ENCODE measurements around the gene S100A1.

S100A1 gene

DNA sequence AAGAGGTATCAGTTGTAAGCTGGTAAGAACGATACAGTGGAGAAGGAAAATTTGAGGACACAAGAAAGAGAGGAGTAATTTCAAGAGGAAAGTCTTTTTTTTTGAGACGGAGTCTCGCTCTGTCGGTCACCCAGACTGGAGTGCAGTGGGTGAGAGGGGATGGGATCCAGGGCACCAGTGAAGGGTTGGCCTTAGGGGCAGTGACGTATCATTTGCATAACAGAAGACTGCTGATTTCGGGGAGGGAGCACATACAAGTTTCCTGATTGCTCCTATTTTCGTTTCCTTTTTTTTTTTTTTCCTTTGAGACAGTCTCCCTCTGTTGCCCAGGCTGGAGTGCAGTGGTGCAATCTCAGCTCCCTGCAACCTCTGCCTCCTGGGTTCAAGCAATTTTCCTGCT, 5.1 kb upstream of the S100A1 start:
- peaks cover 20% of the 10 kb centered on the region for H3K4me1 ChIP-seq (ENCODE audit: insufficient read depth, low read length)
- H3K27me3 ChIP-seq (ENCODE audit: insufficient read depth, low read length), result peaks cover 6% of the 10 kb centered on the region
- no peaks in the 10 kb centered on the region for H3K9me3 ChIP-seq (ENCODE audit: insufficient read depth, low read depth, low read length)
- H3K27ac ChIP-seq (ENCODE audit: low read length), result no peak overlapping the region
- H3K9ac ChIP-seq (ENCODE audit: low read depth, low read length), result peak overlapping the region; percentile 15; the same call in 1 of the 2 replicates
- peaks cover 42% of the 10 kb centered on the region for H3K36me3 ChIP-seq (ENCODE audit: insufficient read depth, low read depth, low read length)
- H3K4me3 ChIP-seq (ENCODE audit: low read length), result no peak overlapping the region

DNA sequence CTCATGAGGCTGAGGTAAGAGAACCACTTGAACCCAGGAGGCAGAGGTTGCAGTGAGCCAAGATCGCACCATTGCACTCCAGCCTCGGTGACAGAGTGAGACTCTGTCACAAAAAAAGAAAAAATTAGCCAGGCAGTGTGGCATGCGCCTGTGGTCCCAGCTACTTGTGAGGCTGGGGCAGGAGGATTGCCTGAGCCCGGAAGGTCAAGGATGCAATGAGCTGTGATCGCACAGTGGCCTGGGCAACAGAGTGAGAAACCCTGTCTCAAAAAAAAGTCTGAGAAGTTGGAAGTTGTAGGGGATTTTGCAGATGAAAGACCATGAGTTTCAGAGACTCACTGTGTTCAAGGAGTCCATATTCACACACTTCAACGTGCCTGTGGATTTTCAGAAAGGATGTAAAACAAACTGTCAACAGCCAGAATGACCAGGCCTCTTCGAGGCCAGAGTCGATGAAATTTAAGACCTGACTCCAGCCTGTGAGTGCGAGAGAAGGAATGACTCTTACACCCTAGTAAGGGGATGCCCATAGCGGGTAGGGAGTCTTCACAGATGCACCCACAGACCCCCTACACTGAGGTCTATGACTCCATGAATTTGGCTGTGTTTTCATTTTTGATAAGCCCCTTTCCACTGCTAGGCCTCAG, 3.1 kb upstream of the S100A1 start:
- H3K9me3 ChIP-seq (ENCODE audit: insufficient read depth, low read depth, low read length), result no peaks in the 10 kb centered on the region
- H3K27ac ChIP-seq (ENCODE audit: low read length), result no peak overlapping the region
- no peak overlapping the region for H3K4me3 ChIP-seq (ENCODE audit: low read length)
- H3K4me1 ChIP-seq (ENCODE audit: insufficient read depth, low read length), result peaks cover 20% of the 10 kb centered on the region
- H3K36me3 ChIP-seq (ENCODE audit: insufficient read depth, low read depth, low read length), result peaks cover 38% of the 10 kb centered on the region
- no peak overlapping the region for H3K9ac ChIP-seq (ENCODE audit: low read depth, low read length)
- H3K27me3 ChIP-seq (ENCODE audit: insufficient read depth, low read length), result peaks cover 6% of the 10 kb centered on the region

DNA sequence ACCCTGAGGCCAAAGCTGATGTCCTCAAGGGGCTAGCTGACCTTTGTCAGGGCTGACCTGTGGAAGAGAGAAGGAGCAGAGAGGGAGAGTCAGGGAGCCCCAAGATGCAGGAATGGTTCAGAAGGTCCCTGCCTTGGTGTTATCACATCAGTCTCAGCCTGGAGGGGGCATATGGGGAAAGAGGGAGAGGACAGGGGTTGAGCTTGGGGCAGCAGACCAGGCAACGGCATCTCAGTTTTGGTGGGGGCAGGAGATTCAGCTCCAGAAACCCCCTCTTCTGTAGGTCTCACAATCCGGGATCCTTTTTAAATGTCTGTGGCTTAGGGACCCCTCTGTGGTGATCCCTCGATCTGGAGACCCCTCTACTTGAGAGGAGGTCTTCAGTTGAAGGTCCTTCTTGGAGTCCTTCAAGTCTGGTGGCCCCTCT, 1.7 kb upstream of the S100A1 start:
- Histone ChIP-seq H3K4me3 (ENCODE audit: low read length) (peak overlapping the region; percentile 82), H3K9ac (ENCODE audit: low read depth, low read length) (peak overlapping the region; percentile 83; the same call in 1 of the 2 replicates)

DNA sequence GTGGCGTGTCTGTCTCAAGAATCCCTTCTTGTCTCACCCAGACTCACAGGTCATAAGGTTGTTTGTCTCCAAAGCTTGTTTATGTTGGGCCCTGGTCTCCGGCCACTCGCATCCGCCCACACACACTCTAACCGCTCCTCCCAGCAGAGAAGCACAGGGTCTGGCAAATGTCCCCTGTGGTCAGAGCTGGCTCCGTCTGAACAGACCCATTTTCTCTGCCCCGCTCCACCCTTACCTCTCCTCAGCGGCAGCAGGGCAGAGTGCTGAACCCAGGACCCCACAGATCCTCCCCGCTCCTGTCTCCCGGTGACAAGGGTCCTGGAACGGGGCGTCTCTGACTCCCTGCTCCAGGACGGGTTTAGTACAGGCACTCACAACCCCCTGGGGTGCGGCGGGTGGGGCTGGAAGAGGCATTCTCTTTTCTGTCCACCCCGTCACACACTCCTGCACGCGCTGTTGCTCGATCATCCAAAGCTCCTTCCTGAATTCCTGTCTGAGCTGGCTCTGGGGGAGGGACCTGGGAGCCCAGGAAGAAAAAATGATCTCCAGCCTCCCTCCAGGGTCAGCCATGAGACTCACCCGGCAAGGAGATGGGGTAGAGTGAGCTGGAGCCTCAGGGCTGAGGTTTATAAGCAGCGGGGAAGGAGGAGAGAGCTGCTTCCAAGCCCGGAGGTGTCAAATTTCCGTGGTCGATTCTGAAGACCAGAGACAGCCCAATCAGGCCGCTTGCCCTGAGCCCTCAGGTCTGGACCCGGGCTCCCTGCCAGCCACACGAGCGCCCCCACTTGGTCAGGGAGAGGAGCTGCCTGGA, 1.1 kb upstream of the S100A1 start, which contains the start of gene S100A13:
Gene S100A13, minus strand, starts transcription at position 602 of the 811 bp plus-strand sequence. CDS start 1,033 bp downstream, outside the sequence.
- Histone ChIP-seq H3K4me1 (ENCODE audit: insufficient read depth, low read length) (peaks cover 20% of the 10 kb centered on the region), H3K4me3 (ENCODE audit: low read length) (peak within 1 kb of the TSS; percentile 82), H3K27me3 (ENCODE audit: insufficient read depth, low read length) (peaks cover 6% of the 10 kb centered on the region), H3K36me3 (ENCODE audit: insufficient read depth, low read depth, low read length) (peaks cover 24% of the 10 kb centered on the region), H3K9me3 (ENCODE audit: insufficient read depth, low read depth, low read length) (no peaks in the 10 kb centered on the region), H3K9ac (ENCODE audit: low read depth, low read length) (peak within 1 kb of the TSS; percentile 83), H3K27ac (ENCODE audit: low read length) (no peak within 1 kb of the TSS)

More for the DNA sequence above, 1.7 kb upstream of the S100A1 start:
- peaks cover 29% of the 10 kb centered on the region for H3K36me3 ChIP-seq (ENCODE audit: insufficient read depth, low read depth, low read length)
- no peak overlapping the region for H3K27ac ChIP-seq (ENCODE audit: low read length)
- H3K27me3 ChIP-seq (ENCODE audit: insufficient read depth, low read length), result peaks cover 6% of the 10 kb centered on the region
- H3K4me1 ChIP-seq (ENCODE audit: insufficient read depth, low read length), result peaks cover 20% of the 10 kb centered on the region
- H3K9me3 ChIP-seq (ENCODE audit: insufficient read depth, low read depth, low read length), result no peaks in the 10 kb centered on the region

DNA sequence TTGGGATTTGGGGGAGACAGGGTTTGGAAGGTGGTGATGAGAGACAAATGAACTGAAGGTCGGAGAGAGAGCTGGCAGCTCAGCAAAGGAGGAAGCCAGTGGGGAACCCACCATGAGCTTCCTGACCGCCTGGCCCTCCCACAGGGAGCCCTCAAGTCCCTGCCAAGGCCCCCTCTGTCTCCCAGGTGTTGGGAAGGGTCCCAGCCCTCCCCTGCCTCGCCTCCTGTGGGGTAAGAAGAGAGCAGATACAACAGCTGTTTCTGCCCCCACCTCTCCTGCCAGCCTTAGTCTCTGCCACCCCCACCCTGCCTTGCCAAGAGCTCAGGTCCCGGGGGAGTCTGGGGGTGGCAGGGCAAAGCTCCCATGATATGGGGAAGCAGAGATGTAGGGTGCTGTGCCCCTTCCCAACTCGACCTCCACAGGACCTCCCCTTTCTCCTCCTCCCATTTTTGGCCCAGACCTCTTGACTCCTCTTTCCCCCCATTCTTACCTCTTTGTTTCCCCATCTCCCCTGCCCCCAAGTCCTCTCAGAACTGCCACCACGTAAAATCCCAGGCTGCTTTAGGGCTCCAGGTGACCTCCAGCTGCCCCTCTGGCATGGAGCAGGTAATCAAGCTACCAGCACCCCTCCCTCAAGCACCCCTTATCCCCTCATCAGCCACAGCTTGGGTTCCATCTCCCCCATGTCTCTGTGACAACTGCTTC, 556 bp downstream of the S100A1 start:
- no peak overlapping the region for H3K27ac ChIP-seq (ENCODE audit: low read length)
- H3K36me3 ChIP-seq (ENCODE audit: insufficient read depth, low read depth, low read length), result peaks cover 14% of the 10 kb centered on the region; the same call in 1 of the 2 replicates
- no peak overlapping the region for H3K4me3 ChIP-seq (ENCODE audit: low read length)
- no peak overlapping the region for H3K9ac ChIP-seq (ENCODE audit: low read depth, low read length)
- peaks cover 6% of the 10 kb centered on the region for H3K27me3 ChIP-seq (ENCODE audit: insufficient read depth, low read length)
- H3K4me1 ChIP-seq (ENCODE audit: insufficient read depth, low read length), result peaks cover 9% of the 10 kb centered on the region; the same call in 1 of the 2 replicates
- H3K9me3 ChIP-seq (ENCODE audit: insufficient read depth, low read depth, low read length), result no peaks in the 10 kb centered on the region

DNA sequence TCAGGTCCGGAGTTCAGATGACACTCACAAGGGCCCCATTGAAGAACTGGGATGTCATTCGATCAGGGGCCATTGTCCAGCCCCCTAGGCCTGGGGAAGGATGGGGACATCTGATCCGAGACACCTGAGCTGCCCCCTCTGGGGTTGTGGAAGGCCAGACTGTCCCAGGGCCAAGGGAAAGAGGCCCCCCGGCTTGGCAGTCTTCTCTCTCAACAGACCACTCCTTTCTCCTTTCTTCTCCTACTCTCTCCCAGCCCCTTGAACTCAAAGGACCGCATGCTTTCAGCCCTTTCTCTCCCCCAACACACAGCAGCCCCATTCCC, 1.1 kb downstream of the S100A1 start:
- H3K4me1 ChIP-seq (ENCODE audit: insufficient read depth, low read length), result peaks cover 7% of the 10 kb centered on the region; the same call in 1 of the 2 replicates
- H3K27ac ChIP-seq (ENCODE audit: low read length), result no peak overlapping the region
- no peak overlapping the region for H3K4me3 ChIP-seq (ENCODE audit: low read length)
- no peak overlapping the region for H3K9ac ChIP-seq (ENCODE audit: low read depth, low read length)
- H3K27me3 ChIP-seq (ENCODE audit: insufficient read depth, low read length), result peaks cover 6% of the 10 kb centered on the region
- no peaks in the 10 kb centered on the region for H3K9me3 ChIP-seq (ENCODE audit: insufficient read depth, low read depth, low read length)
- H3K36me3 ChIP-seq (ENCODE audit: insufficient read depth, low read depth, low read length), result peaks cover 9% of the 10 kb centered on the region; the same call in 1 of the 2 replicates

DNA sequence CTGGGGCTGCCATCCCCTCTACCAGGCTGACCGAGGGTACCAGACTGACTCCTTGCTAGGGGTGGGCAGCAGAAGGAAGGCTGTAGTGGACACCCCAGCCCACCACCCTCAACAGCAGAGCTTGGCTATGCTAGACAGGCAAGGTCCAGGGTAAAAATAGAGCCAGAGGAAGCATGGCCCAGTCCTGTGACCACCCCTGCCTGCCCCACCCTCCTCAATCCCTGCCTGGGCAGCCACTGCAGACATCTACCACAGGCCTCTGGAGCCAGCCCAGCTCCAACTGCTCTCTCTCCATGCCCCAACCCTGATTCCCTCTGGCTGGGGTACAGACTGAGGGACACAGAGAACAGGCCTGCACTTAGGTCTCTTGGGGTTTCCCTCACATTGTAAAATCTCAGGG, 1.7 kb downstream of the S100A1 start:
- Histone ChIP-seq H3K9ac (ENCODE audit: low read depth, low read length) (no peak overlapping the region), H3K36me3 (ENCODE audit: insufficient read depth, low read depth, low read length) (peaks cover 8% of the 10 kb centered on the region; the same call in 1 of the 2 replicates), H3K9me3 (ENCODE audit: insufficient read depth, low read depth, low read length) (no peaks in the 10 kb centered on the region), H3K4me1 (ENCODE audit: insufficient read depth, low read length) (peaks cover 7% of the 10 kb centered on the region; the same call in 1 of the 2 replicates), H3K4me3 (ENCODE audit: low read length) (no peak overlapping the region), H3K27ac (ENCODE audit: low read length) (no peak overlapping the region), H3K27me3 (ENCODE audit: insufficient read depth, low read length) (peaks cover 6% of the 10 kb centered on the region)

DNA sequence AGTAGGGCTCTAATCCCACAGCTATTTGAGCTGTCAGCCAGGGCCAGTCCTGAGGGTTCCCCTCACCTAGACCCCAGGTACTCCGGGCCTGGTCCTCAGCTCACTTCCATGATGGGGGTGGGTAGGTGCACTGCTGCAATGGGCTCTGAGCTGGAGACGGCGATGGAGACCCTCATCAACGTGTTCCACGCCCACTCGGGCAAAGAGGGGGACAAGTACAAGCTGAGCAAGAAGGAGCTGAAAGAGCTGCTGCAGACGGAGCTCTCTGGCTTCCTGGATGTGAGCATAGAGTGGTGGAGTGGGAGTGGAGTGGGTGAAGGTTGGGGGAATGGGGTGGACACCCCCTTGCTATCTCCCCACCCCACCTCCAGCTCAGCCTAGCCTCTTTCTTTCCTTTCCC, 2.1 kb downstream of the S100A1 start:
- Histone ChIP-seq H3K4me1 (ENCODE audit: insufficient read depth, low read length) (peaks cover 7% of the 10 kb centered on the region; the same call in 1 of the 2 replicates), H3K27ac (ENCODE audit: low read length) (no peak overlapping the region), H3K36me3 (ENCODE audit: insufficient read depth, low read depth, low read length) (peaks cover 4% of the 10 kb centered on the region; the same call in 1 of the 2 replicates), H3K27me3 (ENCODE audit: insufficient read depth, low read length) (peaks cover 6% of the 10 kb centered on the region), H3K9ac (ENCODE audit: low read depth, low read length) (no peak overlapping the region), H3K9me3 (ENCODE audit: insufficient read depth, low read depth, low read length) (no peaks in the 10 kb centered on the region), H3K4me3 (ENCODE audit: low read length) (no peak overlapping the region)

DNA sequence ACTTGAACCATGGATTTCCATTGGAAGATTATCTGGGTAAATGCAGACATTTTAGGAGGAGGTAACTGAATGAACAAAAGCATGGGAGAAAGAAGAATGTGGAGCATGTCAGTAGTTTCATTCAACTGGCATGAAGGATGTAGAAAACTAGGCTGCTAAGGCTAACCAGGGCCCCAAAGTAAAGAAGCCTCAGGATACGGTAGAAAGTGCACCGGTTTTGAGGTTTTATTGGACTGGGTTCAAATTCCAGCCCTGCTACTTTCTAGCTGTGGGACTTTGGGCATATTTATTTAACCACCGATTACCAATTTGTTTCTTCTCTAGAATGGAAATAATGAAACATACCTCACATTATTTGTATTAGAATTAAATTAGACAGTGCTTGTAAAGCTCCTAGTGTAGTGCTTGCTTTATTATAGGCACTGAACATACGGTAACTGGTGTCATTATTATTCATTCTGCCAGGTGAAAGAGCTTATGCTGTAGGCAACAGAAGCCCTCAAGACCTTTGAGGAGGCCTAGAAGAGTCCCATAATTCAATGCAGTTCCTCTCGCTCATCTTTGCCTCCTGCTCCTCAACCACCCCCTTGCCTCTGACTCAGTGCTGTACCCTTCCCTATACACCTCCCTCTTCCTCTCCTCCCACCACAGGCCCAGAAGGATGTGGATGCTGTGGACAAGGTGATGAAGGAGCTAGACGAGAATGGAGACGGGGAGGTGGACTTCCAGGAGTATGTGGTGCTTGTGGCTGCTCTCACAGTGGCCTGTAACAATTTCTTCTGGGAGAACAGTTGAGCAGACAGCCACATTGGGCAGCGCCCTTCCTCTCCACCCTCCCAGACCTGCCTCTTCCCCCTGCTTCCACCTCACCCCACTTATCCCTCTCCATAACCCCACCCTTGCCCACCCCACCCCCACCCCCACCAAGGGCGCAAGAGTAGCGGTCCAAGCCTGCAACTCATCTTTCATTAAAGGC, 3.1 kb downstream of the S100A1 start:
- H3K9ac ChIP-seq (ENCODE audit: low read depth, low read length), result no peak overlapping the region
- no peak overlapping the region for H3K27ac ChIP-seq (ENCODE audit: low read length)
- H3K9me3 ChIP-seq (ENCODE audit: insufficient read depth, low read depth, low read length), result no peaks in the 10 kb centered on the region
- peaks cover 5% of the 10 kb centered on the region for H3K27me3 ChIP-seq (ENCODE audit: insufficient read depth, low read length)
- peaks cover 5% of the 10 kb centered on the region; the same call in 1 of the 2 replicates for H3K4me1 ChIP-seq (ENCODE audit: insufficient read depth, low read length)
- H3K4me3 ChIP-seq (ENCODE audit: low read length), result no peak overlapping the region
- H3K36me3 ChIP-seq (ENCODE audit: insufficient read depth, low read depth, low read length), result peaks cover 8% of the 10 kb centered on the region

DNA sequence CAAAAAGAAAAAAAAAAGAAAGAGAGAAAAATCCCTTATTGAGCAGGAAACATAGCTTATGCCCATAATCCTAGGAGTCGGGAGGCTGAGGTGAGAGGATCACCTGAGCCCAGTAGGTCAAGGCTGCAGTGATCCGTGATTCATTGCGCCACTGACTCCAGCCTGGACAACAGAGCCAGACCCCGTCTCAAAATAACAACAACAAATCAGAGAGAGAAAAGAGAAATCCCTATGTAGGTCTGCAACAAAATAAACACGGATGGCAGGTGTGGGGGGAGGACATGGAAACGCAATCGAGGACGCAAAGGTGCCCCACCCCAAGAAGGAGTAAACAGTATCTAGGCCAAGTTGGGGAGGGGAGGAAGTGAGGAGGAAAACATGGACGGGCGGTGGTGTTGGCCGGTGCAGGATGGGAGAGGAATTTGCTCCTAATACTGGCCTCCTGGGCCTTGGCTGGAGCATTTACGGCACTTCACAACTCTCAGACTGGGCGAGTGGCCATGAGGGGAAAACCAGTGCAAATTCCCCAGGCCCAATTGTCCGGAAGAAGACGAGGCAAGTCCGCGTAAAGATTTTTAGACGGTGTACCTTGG, 5.0 kb downstream of the S100A1 start:
- H3K4me3 ChIP-seq (ENCODE audit: low read length), result peak overlapping the region; percentile 93; the same call in 1 of the 2 replicates

More for the DNA sequence above, 5.0 kb downstream of the S100A1 start:
- Histone ChIP-seq H3K4me1 (ENCODE audit: insufficient read depth, low read length) (no peaks in the 10 kb centered on the region), H3K36me3 (ENCODE audit: insufficient read depth, low read depth, low read length) (peaks cover 27% of the 10 kb centered on the region), H3K9ac (ENCODE audit: low read depth, low read length) (peak overlapping the region; percentile 60; the same call in 1 of the 2 replicates), H3K27ac (ENCODE audit: low read length) (no peak overlapping the region), H3K9me3 (ENCODE audit: insufficient read depth, low read depth, low read length) (no peaks in the 10 kb centered on the region), H3K27me3 (ENCODE audit: insufficient read depth, low read length) (no peaks in the 10 kb centered on the region)
